BE2C (cell line): ENCODE data around the gene DNAJB14. TPM values are rescaled to one million over a fixed set of nuclear protein-coding genes. Genes with fewer than 3 reads are reported as not detected.

Experiments
- DNase-seq: peaks from one replicate; pipeline ENCODE4 v3.0.0-alpha.2; 2020
- H3K27me3 ChIP-seq: fragments of 250-450 bp; sonication (Bioruptor Pico); 2 replicates; pipeline ENCODE4 v1.5.1; 2020; ENCODE audit warnings: mild to moderate bottlenecking
- H3K36me3 ChIP-seq: fragments of 250-450 bp; sonication (Bioruptor Pico); 2 replicates; pipeline ENCODE4 v1.5.1; 2020; ENCODE audit warnings: mild to moderate bottlenecking
- H3K4me1 ChIP-seq: fragments of 250-450 bp; sonication (Bioruptor Pico); 2 replicates; pipeline ENCODE4 v1.5.1; 2020
- H3K4me3 ChIP-seq: 2 replicates; pipeline ENCODE4 v1.5.1; 2011; ENCODE audit warnings: low read depth, low read length
- H3K9me3 ChIP-seq: fragments of 250-450 bp; sonication (Bioruptor Pico); 2 replicates; pipeline ENCODE4 v1.5.1; 2020
- CTCF ChIP-seq: IDR thresholded peaks from 2 replicates; pipeline ENCODE4 v1.5.1; 2012; ENCODE audit warnings: mild to moderate bottlenecking, low read depth, low read length
- polyA plus RNA-seq: library from polyadenylated mRNA; unstranded; fragments of >200 nt; gene quantifications from one replicate; pipeline ENCODE4 v1.2.1, GENCODE V29; 2012; ENCODE audit warnings: low read depth, missing spikeins; ENCODE audit not compliant: insufficient read length, insufficient read depth

Gene DNAJB14
- 22.2 TPM for polyA plus RNA-seq

- Histone ChIP-seq H3K4me1 (no peaks in the 10 kb centered on the region), H3K36me3 (peaks cover 22% of the 10 kb centered on the region), H3K4me3 (peak within 1 kb of the TSS; percentile 81), H3K27me3 (no peaks in the 10 kb centered on the region), H3K9me3 (no peaks in the 10 kb centered on the region)
- no peak; the same call in 1 of the 2 replicates for TF ChIP-seq CTCF
- DNase-seq = peak; percentile 78
Observed at GRCh38 chr4:99946356-99947189, at the start of gene DNAJB14. Gene DNAJB14, minus strand, starts transcription at chr4:99946618. Its CDS starts 47 bp downstream, at chr4:99946571.

GRCh38 chr4:99991741-99992140, 45.3 kb upstream of the DNAJB14 start:
- no peak for TF ChIP-seq CTCF
- H3K4me1 ChIP-seq = no peaks in the 10 kb centered on the region
- no peaks in the 10 kb centered on the region for H3K27me3 ChIP-seq
- H3K4me3 ChIP-seq = no peak overlapping the region
- no peaks in the 10 kb centered on the region for H3K9me3 ChIP-seq
- no peaks in the 10 kb centered on the region for H3K36me3 ChIP-seq
- no peak for DNase-seq

- no peaks in the 10 kb centered on the region for H3K36me3 ChIP-seq
- H3K27me3 ChIP-seq = no peaks in the 10 kb centered on the region
- H3K4me3 ChIP-seq = no peak overlapping the region
- DNase-seq = no peak
- H3K9me3 ChIP-seq = no peaks in the 10 kb centered on the region
- no peaks in the 10 kb centered on the region for H3K4me1 ChIP-seq
- TF ChIP-seq CTCF = no peak
Observed at GRCh38 chr4:99987681-99988080, 41.3 kb upstream of the DNAJB14 start.

- DNase-seq = no peak
Observed at GRCh38 chr4:99986792-99987191, 40.4 kb upstream of the DNAJB14 start.

GRCh38 chr4:99983289-99983943, 37.0 kb upstream of the DNAJB14 start:
- Histone ChIP-seq H3K4me1 (no peaks in the 10 kb centered on the region), H3K36me3 (no peaks in the 10 kb centered on the region), H3K4me3 (no peak overlapping the region), H3K27me3 (no peaks in the 10 kb centered on the region), H3K9me3 (no peaks in the 10 kb centered on the region)
- no peak for DNase-seq
- no peak for TF ChIP-seq CTCF

More at GRCh38 chr4:99986792-99987191, 40.4 kb upstream of the DNAJB14 start:
- Histone ChIP-seq H3K36me3 (no peaks in the 10 kb centered on the region), H3K4me1 (no peaks in the 10 kb centered on the region), H3K27me3 (no peaks in the 10 kb centered on the region), H3K9me3 (no peaks in the 10 kb centered on the region), H3K4me3 (no peak overlapping the region)
- no peak for TF ChIP-seq CTCF

GRCh38 chr4:99979872-99980271, 33.5 kb upstream of the DNAJB14 start:
- no peaks in the 10 kb centered on the region for H3K36me3 ChIP-seq
- DNase-seq = no peak

More at GRCh38 chr4:99979872-99980271, 33.5 kb upstream of the DNAJB14 start:
- H3K4me1 ChIP-seq = no peaks in the 10 kb centered on the region
- no peak for TF ChIP-seq CTCF
- H3K9me3 ChIP-seq = no peaks in the 10 kb centered on the region
- no peak overlapping the region for H3K4me3 ChIP-seq
- H3K27me3 ChIP-seq = no peaks in the 10 kb centered on the region
